Spinal cord (tissue), 10 donors: ENCODE measurements around the gene MAGI1. TPM values are rescaled to one million over a fixed set of nuclear protein-coding genes. Genes with fewer than 3 reads are reported as not detected.

Source experiments
- DNase-seq, 6 donors: peaks; one replicate each; pipeline versions ENCODE4 v3.0.0 to v3.0.0-alpha.2; 2013 to 2015; ENCODE audit warnings: low spot score in 6 of 6, low read depth in 4 of 6
- H3K27ac ChIP-seq: one replicate; pipeline ENCODE4 v1.5.1; 2013; ENCODE audit warnings: low read depth, low read length, control low read depth
- H3K27me3 ChIP-seq: one replicate; pipeline ENCODE4 v1.6.1; 2013; ENCODE audit warnings: low read length; ENCODE audit not compliant: control insufficient read depth, insufficient read depth
- H3K36me3 ChIP-seq: one replicate; pipeline ENCODE4 v1.6.1; 2013; ENCODE audit warnings: low read length; ENCODE audit not compliant: control insufficient read depth, insufficient read depth
- H3K4me1 ChIP-seq: one replicate; pipeline ENCODE4 v1.6.1; 2013; ENCODE audit warnings: low read length; ENCODE audit not compliant: control insufficient read depth, insufficient read depth
- H3K4me3 ChIP-seq: one replicate; pipeline ENCODE4 v1.5.1; 2013; ENCODE audit warnings: low read depth, low read length, control low read depth
- H3K9me3 ChIP-seq: one replicate; pipeline ENCODE4 v1.6.1; 2013; ENCODE audit warnings: low read length; ENCODE audit not compliant: control insufficient read depth, insufficient read depth
- WGBS: methylation state at CpG from one replicate; pipeline ENCODE4 v1.1.5; 2013; ENCODE audit warnings: missing lambda C conversion rate; ENCODE audit not compliant: insufficient coverage; 5-methylcytosine and 5-hydroxymethylcytosine counted together
- polyA plus RNA-seq, 2 donors: library from polyadenylated mRNA; unstranded; fragments of 120-200 nt; gene quantifications; one replicate each; pipeline ENCODE4 v1.2.1, GENCODE V29; 2013; ENCODE audit not compliant: insufficient read length in 2 of 2
- total RNA-seq, 2 donors: library from RNA; depleted of rRNA in 1 of 2; stranded (reverse); fragments of 120-200 nt in 1 of 2; fragments of >200 nt in 1 of 2; gene quantifications; one replicate each; pipeline versions ENCODE4 v1.2.3 to v1.2.4, GENCODE V29; 2013 to 2014
- donor health status: healthy.

Gene MAGI1
- total and polyA plus RNA-seq, 4 donors: 41.5 to 86.3 (median 62.7) TPM

DNA sequence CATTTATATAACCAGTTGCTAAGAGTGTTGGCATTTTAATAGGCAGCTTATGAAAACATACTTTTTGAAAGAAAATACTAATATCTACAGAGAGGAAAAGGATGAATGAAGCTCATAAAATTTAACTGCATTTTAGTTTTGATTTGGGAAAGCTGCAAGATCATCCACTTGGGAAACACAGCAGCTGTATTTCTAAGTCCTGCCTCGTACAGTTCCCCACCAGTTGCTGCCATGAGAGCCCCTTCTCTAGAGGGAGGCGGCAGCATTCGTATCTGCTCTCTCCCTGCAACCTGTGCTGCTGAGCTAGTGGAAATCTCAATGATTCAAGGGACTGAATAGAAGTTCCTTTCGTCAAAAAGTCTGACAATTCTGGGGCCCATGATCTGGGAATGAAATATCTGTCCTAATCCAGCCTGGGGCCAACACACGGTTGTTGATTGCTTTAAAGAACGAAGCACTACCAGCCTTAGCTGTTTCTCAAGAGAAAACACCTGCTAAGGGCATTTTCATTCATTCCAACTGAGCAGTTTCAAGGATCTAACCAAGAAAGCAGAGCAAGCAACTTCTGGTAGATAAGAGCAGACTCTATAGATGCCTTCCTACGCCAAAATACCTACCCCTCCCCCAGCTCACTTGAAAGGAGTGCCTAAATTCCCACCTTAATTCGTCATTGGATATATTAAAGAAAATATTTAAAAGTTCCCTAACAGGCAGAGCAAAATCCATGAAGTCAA is 223.7 kb downstream of the MAGI1 start:
- 56% methylated on average over 6 of the region's 8 CpGs for WGBS
- Histone ChIP-seq H3K36me3 (no peaks in the 10 kb centered on the region), H3K27me3 (no peaks in the 10 kb centered on the region), H3K9me3 (no peaks in the 10 kb centered on the region), H3K27ac (no peak overlapping the region), H3K4me1 (no peaks in the 10 kb centered on the region), H3K4me3 (no peak overlapping the region)
- peak in 1 of 6 donors; percentile 50 for DNase-seq

DNA sequence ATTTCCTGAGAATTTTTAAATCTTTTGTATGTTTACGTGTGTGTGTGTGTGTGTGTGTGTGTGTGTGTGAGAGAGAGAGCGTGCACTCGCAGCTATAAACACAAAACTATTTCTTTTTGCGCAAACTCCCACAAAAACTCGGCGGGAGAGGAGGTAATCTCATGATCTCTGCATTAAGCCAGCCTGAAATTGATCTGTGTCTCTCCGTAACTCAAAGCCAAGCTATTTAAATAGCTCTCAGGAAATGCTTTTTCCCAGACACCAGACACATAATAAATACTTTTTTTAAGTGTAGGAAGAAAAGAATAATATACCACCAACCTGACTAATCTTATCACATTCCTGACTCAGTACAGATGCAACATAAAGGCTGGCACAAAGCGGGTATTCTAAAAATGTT is 226.8 kb downstream of the MAGI1 start:
- Histone ChIP-seq H3K4me1 (no peaks in the 10 kb centered on the region), H3K9me3 (no peaks in the 10 kb centered on the region), H3K36me3 (no peaks in the 10 kb centered on the region), H3K27ac (no peak overlapping the region), H3K27me3 (no peaks in the 10 kb centered on the region), H3K4me3 (no peak overlapping the region)
- DNase-seq: peak in 1 of 6 donors; percentile 55
- WGBS: 30% methylated on average over 2 of the region's 8 CpGs

DNA sequence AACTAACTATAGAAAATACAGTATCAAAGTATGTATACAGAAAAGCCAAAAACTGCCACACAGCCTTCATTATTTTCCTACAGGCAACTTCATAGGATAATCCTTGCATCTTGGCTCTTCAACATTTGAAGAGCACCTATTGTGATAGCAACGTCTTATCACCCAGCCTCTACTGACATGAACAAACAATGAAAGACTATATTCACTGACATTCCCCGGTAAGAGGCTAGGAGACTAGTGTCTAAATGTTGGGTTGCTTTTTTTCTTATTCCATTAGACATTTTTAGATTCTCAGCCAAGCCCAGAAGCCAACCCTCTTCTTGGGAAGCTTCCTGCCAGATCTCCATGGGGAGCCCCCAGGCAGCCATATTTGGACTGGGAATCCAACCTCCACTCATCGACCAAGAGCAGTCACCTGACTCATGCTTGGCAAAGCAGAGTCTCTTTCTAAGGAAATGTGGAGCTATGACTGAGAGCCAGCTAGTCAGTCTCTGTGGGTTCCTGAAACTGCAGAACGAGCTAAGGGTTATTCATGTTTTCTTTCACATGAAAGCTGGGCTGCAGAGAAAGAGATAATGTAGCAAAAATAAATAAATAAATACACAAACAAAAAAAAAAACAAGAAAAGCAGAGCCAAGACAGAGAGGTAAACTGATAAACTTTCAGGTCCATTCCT is 227.5 kb downstream of the MAGI1 start:
- no peak overlapping the region for H3K4me3 ChIP-seq
- H3K27me3 ChIP-seq: no peaks in the 10 kb centered on the region
- H3K27ac ChIP-seq: no peak overlapping the region
- H3K9me3 ChIP-seq: peaks cover 3% of the 10 kb centered on the region
- no peaks in the 10 kb centered on the region for H3K4me1 ChIP-seq
- DNase-seq: peak in 1 of 6 donors; percentile 85
- no CpG with 5 or more reads among the region's 4 CpGs for WGBS
- H3K36me3 ChIP-seq: no peaks in the 10 kb centered on the region

DNA sequence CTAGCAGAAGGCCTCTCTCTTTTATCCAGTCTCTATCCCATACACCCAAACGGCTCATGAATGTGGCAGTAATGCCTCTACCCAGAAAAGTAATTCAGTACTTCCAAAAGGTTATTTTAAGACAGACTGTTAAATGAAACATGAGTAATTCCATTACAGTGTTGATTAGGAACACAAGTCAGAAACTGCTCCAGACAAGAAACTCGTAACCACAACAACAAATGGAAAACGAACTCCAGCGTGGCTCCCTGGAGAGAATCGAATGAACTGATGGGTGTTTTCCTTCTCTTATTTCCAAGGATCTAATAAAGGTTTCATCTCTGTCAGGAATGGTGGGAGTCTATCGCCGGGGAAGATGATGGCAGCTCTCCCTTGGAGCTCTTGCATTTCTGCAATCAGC is 228.4 kb downstream of the MAGI1 start:
- H3K27me3 ChIP-seq: no peaks in the 10 kb centered on the region
- no peaks in the 10 kb centered on the region for H3K36me3 ChIP-seq
- no peak overlapping the region for H3K4me3 ChIP-seq
- DNase-seq: peak in 1 of 6 donors; percentile 59
- no peak overlapping the region for H3K27ac ChIP-seq
- H3K9me3 ChIP-seq: peaks cover 3% of the 10 kb centered on the region
- no peaks in the 10 kb centered on the region for H3K4me1 ChIP-seq
- WGBS: 92% methylated on average over 2 of the region's 7 CpGs

GRCh38 chr3:65809641-65810150 is 229.0 kb downstream of the MAGI1 start:
- DNase-seq: no peak
- Histone ChIP-seq H3K27ac (no peak overlapping the region), H3K4me1 (no peaks in the 10 kb centered on the region), H3K9me3 (peaks cover 3% of the 10 kb centered on the region), H3K4me3 (no peak overlapping the region), H3K36me3 (no peaks in the 10 kb centered on the region), H3K27me3 (no peaks in the 10 kb centered on the region)
- WGBS: 100% methylated on average over 1 of the region's 2 CpGs

DNA sequence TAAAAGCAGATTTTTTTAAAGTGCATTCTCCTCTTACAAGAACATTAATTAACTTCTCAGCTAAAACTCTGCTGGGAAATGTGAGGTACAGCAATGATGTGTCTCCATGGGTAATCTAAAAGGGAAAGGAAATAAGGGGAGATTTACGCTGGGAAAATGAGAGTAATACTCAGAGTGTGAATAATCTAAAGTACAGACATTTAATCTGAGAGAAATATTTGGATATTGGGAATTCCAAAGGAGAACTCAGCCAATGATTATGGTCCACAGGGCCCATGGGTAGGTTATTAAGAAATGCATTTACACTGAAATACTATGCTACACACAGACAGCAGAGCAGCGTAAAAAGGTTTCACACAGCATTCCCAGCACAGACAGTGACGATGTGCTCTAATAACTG is 229.9 kb downstream of the MAGI1 start:
- Histone ChIP-seq H3K27ac (no peak overlapping the region), H3K27me3 (no peaks in the 10 kb centered on the region), H3K9me3 (peaks cover 3% of the 10 kb centered on the region), H3K4me3 (no peak overlapping the region), H3K36me3 (no peaks in the 10 kb centered on the region), H3K4me1 (no peaks in the 10 kb centered on the region)
- WGBS: 36% methylated on average over 2 of the region's 3 CpGs
- peak in 1 of 6 donors; percentile 83 for DNase-seq

GRCh38 chr3:65808407-65808806 is 230.3 kb downstream of the MAGI1 start:
- Histone ChIP-seq H3K27ac (no peak overlapping the region), H3K9me3 (peaks cover 3% of the 10 kb centered on the region), H3K27me3 (no peaks in the 10 kb centered on the region), H3K36me3 (no peaks in the 10 kb centered on the region), H3K4me3 (no peak overlapping the region), H3K4me1 (no peaks in the 10 kb centered on the region)
- DNase-seq: no peak
- WGBS: 75% methylated on average over 3 of the region's 6 CpGs

DNA sequence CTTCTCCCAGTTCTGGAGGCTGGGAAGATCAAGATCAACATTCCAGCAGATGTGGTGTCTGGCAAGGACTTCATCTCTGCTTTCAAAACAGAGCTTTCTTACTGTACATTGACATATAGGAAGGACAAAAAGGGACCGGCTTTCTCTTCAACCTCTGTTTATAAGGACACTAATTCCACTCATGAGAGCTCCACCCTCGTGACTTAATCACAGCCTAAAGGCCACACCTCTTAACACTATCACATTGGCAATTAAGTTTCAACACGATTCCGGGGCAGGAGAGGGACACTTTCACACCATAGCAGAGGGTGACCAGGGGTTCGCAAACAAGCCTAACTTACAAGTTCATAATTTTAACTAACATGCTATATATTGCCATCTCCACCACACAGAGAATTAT is 231.5 kb downstream of the MAGI1 start:
- Histone ChIP-seq H3K9me3 (peaks cover 3% of the 10 kb centered on the region), H3K27me3 (no peaks in the 10 kb centered on the region), H3K27ac (no peak overlapping the region), H3K36me3 (no peaks in the 10 kb centered on the region), H3K4me3 (no peak overlapping the region), H3K4me1 (no peaks in the 10 kb centered on the region)
- no peak for DNase-seq
- 78% methylated on average over 5 of the region's 5 CpGs for WGBS

DNA sequence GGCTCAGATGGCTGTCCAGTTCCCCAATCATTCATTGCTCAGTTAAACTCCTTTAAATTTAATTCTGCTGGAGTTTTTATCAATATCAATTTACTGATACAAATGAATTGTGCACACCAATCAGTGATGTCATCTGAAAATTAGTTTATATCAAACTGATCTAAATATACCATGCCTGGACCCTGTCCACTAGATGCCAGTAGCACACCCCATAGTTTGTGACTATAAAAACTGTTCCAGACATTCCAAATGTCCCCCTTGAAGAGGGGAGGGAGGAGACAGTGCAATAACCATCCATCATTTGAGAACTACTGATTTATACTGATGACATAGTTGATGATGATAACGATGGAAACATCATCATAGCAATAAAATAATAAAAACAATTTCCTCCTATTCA is 232.1 kb downstream of the MAGI1 start:
- Histone ChIP-seq H3K4me3 (no peak overlapping the region), H3K27me3 (no peaks in the 10 kb centered on the region), H3K36me3 (no peaks in the 10 kb centered on the region), H3K4me1 (no peaks in the 10 kb centered on the region), H3K9me3 (peaks cover 3% of the 10 kb centered on the region), H3K27ac (no peak overlapping the region)
- no CpG with 5 or more reads among the region's 1 CpG for WGBS
- no peak for DNase-seq

DNA sequence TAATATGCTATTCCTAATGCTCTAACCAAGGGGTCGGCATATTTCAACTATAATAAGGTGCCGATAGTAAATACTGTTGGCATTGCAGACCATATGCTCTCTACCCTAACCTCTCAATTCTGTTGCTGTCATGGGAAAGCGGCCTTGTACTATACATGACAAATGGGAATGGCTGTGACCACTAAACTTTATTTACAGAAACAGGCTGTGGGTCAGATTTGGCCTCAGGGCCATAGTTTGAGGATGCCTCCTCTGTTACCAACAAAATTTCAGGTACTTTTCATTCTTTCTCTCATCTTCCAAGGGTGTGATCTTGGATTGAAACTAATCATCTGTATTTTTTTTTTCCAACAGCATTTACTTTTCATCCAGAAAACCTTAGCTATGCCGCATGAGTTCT is 242.0 kb downstream of the MAGI1 start:
- Histone ChIP-seq H3K27ac (no peak overlapping the region), H3K4me3 (no peak overlapping the region), H3K9me3 (no peaks in the 10 kb centered on the region), H3K4me1 (no peaks in the 10 kb centered on the region), H3K36me3 (no peaks in the 10 kb centered on the region), H3K27me3 (no peaks in the 10 kb centered on the region)
- no peak for DNase-seq
- WGBS: no CpG with 5 or more reads among the region's 4 CpGs
